Parathyroid adenoma (tissue), 2 donors: ENCODE data around the gene NHLRC4.

Source experiments
- H2AFZ ChIP-seq: fragments of 300-600 bp; sonication (generic); one replicate; pipeline ENCODE4 v1.7.0; 2017; ENCODE audit warnings: antibody characterized with exemption, mild to moderate bottlenecking
- H3K27ac ChIP-seq: fragments of 300-600 bp; sonication (generic); one replicate; pipeline ENCODE4 v1.7.0; 2017
- H3K27me3 ChIP-seq: fragments of 300-600 bp; sonication (generic); one replicate; pipeline ENCODE4 v1.7.0; 2017; ENCODE audit warnings: low read length; ENCODE audit not compliant: control insufficient read depth, insufficient read depth
- H3K36me3 ChIP-seq: fragments of 300-600 bp; sonication (generic); one replicate; pipeline ENCODE4 v1.7.0; 2017; ENCODE audit warnings: low read length; ENCODE audit not compliant: control insufficient read depth, insufficient read depth
- H3K4me1 ChIP-seq: fragments of 300-600 bp; sonication (generic); one replicate; pipeline ENCODE4 v1.7.0; 2017; ENCODE audit warnings: control low read depth
- H3K4me2 ChIP-seq: fragments of 300-600 bp; sonication (generic); one replicate; pipeline ENCODE4 v1.7.0; 2017; ENCODE audit warnings: low read length
- H3K4me3 ChIP-seq: fragments of 300-600 bp; sonication (generic); one replicate; pipeline ENCODE4 v1.7.0; 2017; ENCODE audit warnings: low read depth, low read length
- H3K79me2 ChIP-seq: fragments of 300-600 bp; sonication (generic); one replicate; pipeline ENCODE4 v1.7.0; 2017; ENCODE audit warnings: control low read depth
- H3K9ac ChIP-seq: fragments of 300-600 bp; sonication (generic); one replicate; pipeline ENCODE4 v1.7.0; 2017; ENCODE audit warnings: mild to moderate bottlenecking
- H3K9me3 ChIP-seq: fragments of 300-600 bp; sonication (generic); one replicate; pipeline ENCODE4 v1.7.0; 2017; ENCODE audit warnings: low read length; ENCODE audit not compliant: control insufficient read depth
- CTCF ChIP-seq: fragments of 300-600 bp; sonication (generic); IDR thresholded peaks from one replicate; pipeline ENCODE4 v1.7.0; 2017; ENCODE audit warnings: antibody characterized with exemption, mild to moderate bottlenecking
- donor health status: primary hyperparathyroidism.

The NHLRC4 gene

DNA sequence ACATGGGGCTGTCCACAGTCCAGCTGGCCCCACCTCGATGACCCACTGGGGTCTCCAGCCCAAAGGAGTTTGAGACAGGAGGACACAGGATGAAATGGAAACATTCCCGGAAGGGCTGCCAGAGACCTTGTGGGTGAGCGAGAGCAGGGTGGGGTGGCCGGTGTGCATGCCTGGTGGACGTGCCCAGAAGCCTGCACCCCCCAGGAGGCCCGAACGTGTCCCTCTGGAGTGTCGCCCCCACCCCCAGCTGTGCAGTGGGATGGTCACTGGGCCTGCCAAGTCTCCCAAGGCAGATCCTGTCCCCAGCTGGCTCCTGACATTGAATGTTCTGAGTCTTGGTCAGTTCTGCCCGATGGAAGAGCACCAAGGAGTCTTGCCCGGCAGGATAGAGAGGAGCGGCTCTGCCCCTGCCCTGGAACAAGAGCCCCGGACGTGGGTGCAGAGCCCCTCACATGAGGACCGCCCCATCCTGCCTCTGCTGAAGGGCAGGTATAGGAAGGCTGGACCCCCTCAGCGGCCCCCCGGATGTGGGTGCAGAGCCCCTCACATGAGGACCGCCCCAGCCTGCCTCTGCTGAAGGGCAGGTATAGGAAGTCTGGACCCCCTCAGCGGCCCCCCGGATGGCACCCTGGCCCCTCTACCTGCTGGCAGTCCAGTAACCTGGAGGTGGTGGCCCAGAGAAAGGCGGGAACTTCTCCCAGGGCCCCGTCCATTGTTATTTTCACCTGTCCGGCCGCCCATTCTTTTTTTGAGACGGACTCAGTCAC lies 42.3 kb upstream of the NHLRC4 start:
- H2AFZ ChIP-seq: no peak overlapping the region

GRCh38 chr16:525123-525519 lies 41.7 kb upstream of the NHLRC4 start:
- Histone ChIP-seq H3K79me2 (peaks cover 21% of the 10 kb centered on the region), H2AFZ (no peak overlapping the region), H3K9me3 (no peaks in the 10 kb centered on the region), H3K4me1 (peaks cover 20% of the 10 kb centered on the region), H3K4me2 (no peak overlapping the region), H3K4me3 (no peak overlapping the region), H3K27ac (no peak overlapping the region), H3K27me3 (no peaks in the 10 kb centered on the region), H3K9ac (no peak overlapping the region), H3K36me3 (no peaks in the 10 kb centered on the region)
- TF ChIP-seq CTCF: no peak

More for the DNA sequence above, 42.3 kb upstream of the NHLRC4 start:
- Histone ChIP-seq H3K36me3 (no peaks in the 10 kb centered on the region), H3K4me3 (no peak overlapping the region), H3K79me2 (peaks cover 14% of the 10 kb centered on the region), H3K4me1 (peaks cover 20% of the 10 kb centered on the region), H3K27me3 (no peaks in the 10 kb centered on the region), H3K9ac (no peak overlapping the region), H3K4me2 (no peak overlapping the region), H3K9me3 (no peaks in the 10 kb centered on the region), H3K27ac (no peak overlapping the region)
- TF ChIP-seq CTCF: no peak

- H3K4me3 ChIP-seq: no peak overlapping the region
- no peak overlapping the region for H3K9ac ChIP-seq
- H2AFZ ChIP-seq: no peak overlapping the region
- peaks cover 20% of the 10 kb centered on the region for H3K4me1 ChIP-seq
- peaks cover 26% of the 10 kb centered on the region for H3K79me2 ChIP-seq
- no peaks in the 10 kb centered on the region for H3K9me3 ChIP-seq
- no peak for TF ChIP-seq CTCF
- H3K4me2 ChIP-seq: peak overlapping the region; percentile 97
- no peaks in the 10 kb centered on the region for H3K36me3 ChIP-seq
- no peaks in the 10 kb centered on the region for H3K27me3 ChIP-seq
- H3K27ac ChIP-seq: peak overlapping the region; percentile 98
Measured at GRCh38 chr16:525520-526180, 41.2 kb upstream of the NHLRC4 start.

GRCh38 chr16:526181-527014 lies 40.4 kb upstream of the NHLRC4 start:
- H3K4me3 ChIP-seq: peak overlapping the region; percentile 90
- no peaks in the 10 kb centered on the region for H3K27me3 ChIP-seq
- peaks cover 20% of the 10 kb centered on the region for H3K4me1 ChIP-seq
- H3K27ac ChIP-seq: peak overlapping the region; percentile 98
- H2AFZ ChIP-seq: peak overlapping the region; percentile 87
- H3K36me3 ChIP-seq: no peaks in the 10 kb centered on the region
- H3K9me3 ChIP-seq: no peaks in the 10 kb centered on the region
- no peak for TF ChIP-seq CTCF
- peaks cover 33% of the 10 kb centered on the region for H3K79me2 ChIP-seq
- peak overlapping the region; percentile 97 for H3K4me2 ChIP-seq
- H3K9ac ChIP-seq: peak overlapping the region; percentile 84
